Activated T-helper 1 cell treated with Interleukin-2 at 50 U/mL for 16 hours (primary cell): Measurements from ENCODE around the gene GRIN2D.

ENCODE experiments used
- DNase-seq: peaks from one replicate; pipeline ENCODE4 v3.0.0-alpha.2; 2020; ENCODE audit warnings: low read depth

The GRIN2D gene

GRCh38 chr19:48442116-48443035 is 48.9 kb downstream of the GRIN2D start:
- no peak for DNase-seq

GRCh38 chr19:48443256-48443655 is 49.8 kb downstream of the GRIN2D start:
- no peak for DNase-seq
